ENCODE data around the gene MAST4. TPM values are rescaled to one million over a fixed set of nuclear protein-coding genes. Genes with fewer than 3 reads are reported as not detected.
A peak's percentile ranks its signal among the peaks of the same experiment; 100 is the strongest.

MAST4 gene
- total and polyA plus RNA-seq, 2 of the 8 experiments (the other 6 are each of a cell fraction or from before 2014, with no cell fraction given): 1.5 to 2.6 TPM

DNA sequence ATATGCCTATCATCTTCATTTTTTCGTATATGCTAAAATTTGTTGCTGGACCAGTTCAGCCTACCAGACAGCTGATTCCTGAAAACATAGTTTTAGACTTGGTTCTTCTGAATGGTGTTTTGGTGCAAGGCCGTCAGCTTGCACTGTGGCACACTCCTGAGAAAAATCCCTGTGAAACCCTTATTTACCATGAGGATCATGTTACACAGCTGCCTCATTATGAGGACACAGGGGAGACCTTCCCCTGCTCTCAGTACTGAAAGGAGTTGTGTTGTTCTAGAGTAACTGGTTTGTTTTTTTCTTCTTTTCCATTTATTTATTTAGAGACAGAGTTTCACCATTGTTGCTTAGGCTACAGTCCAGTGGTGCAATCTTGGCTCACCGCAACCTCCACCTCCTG, 37.6 kb downstream of the MAST4 start:
- H3K79me1 ChIP-seq (ENCODE audit: low read depth, low read length): no peaks in the 10 kb centered on the region
- no peak overlapping the region for H3K4me3 ChIP-seq (ENCODE audit: extremely low read depth in 1 of 4, insufficient read depth in 2 of 4, low read depth in 3 of 4, low read length in 4 of 4)
- no peak overlapping the region for H3K14ac ChIP-seq (ENCODE audit: insufficient read length)
- H3K18ac ChIP-seq (ENCODE audit: extremely low read depth, low read length): no peak overlapping the region
- 84% methylated on average over 3 of the region's 3 CpGs; no CpG with 5 or more reads in 1 of the 2 experiments for WGBS, 2 experiments (ENCODE audit: extremely low coverage in 1 of 2, insufficient coverage in 1 of 2, insufficient read length in 1 of 2, insufficient replicate concordance in 2 of 2, low coverage in 1 of 2, low lambda C conversion rate in 2 of 2, missing lambda C conversion rate in 1 of 2)
- H4K8ac ChIP-seq (ENCODE audit: extremely low read depth, insufficient read depth, low read length): no peak overlapping the region
- no peak overlapping the region for H3K27ac ChIP-seq (ENCODE audit: low read depth, low read length)
- no peaks in the 10 kb centered on the region for H3K23me2 ChIP-seq (ENCODE audit: low read depth, low read length)
- H3K4ac ChIP-seq (replicated peaks; ENCODE audit: insufficient read length, low read depth, low read length): no peak overlapping the region
- H2AK5ac ChIP-seq (ENCODE audit: low read depth, low read length): no peak overlapping the region
- POLR2A ChIA-PET (ENCODE audit: partially characterized antibody): interaction anchor here (1.0 kb wide), 1 partner anchor 11 kb away, joined by 3 read pairs; no protein-coding TSS in a partner anchor
- H3K4me1 ChIP-seq (replicated peaks in 1 of 4; ENCODE audit: control insufficient read depth in 3 of 4, insufficient read depth in 4 of 4, low read length in 3 of 4): no peaks in the 10 kb centered on the region; a peak in 1 of 7 replicates
- H4K20me1 ChIP-seq (replicated peaks in 1 of 2; ENCODE audit: control insufficient read depth in 1 of 2, insufficient read depth in 2 of 2, low read length in 2 of 2): no peaks in the 10 kb centered on the region
- peak overlapping the region in 1 of 2 experiments; percentile 11; a peak in 1 of 4 replicates for H3K4me2 ChIP-seq (ENCODE audit: insufficient read depth in 1 of 2, low read depth in 2 of 2, low read length in 2 of 2)
- H3K23ac ChIP-seq (ENCODE audit: insufficient read length): no peak overlapping the region
- H2BK15ac ChIP-seq (ENCODE audit: low read length): no peak overlapping the region
- no peak overlapping the region for H2BK20ac ChIP-seq (ENCODE audit: low read length)
- no peak overlapping the region for H4K5ac ChIP-seq (ENCODE audit: insufficient read length, low read depth, low read length)
- H3K9ac ChIP-seq (replicated peaks in 1 of 4; ENCODE audit: extremely low read depth in 1 of 4, low read depth in 3 of 4, low read length in 3 of 4): no peak overlapping the region
- H2BK120ac ChIP-seq (replicated peaks; ENCODE audit: low read depth, low read length): no peak overlapping the region
- no peak overlapping the region for H4K91ac ChIP-seq (replicated peaks; ENCODE audit: insufficient read length, low read length)
- H3K27me3 ChIP-seq (replicated peaks in 1 of 4; ENCODE audit: control insufficient read depth in 3 of 4, extremely low read depth in 1 of 4, insufficient read depth in 3 of 4, low read length in 3 of 4): no peaks in the 10 kb centered on the region
- no peak overlapping the region for H2BK5ac ChIP-seq (ENCODE audit: low read depth, low read length)
- DNase-seq (ENCODE audit: low read depth in 1 of 2, low spot score in 2 of 2): no peak
- no peaks in the 10 kb centered on the region for H3K36me3 ChIP-seq (ENCODE audit: control insufficient read depth in 2 of 4, insufficient read depth in 4 of 4, low read length in 3 of 4)
- no peak overlapping the region for H3K56ac ChIP-seq (replicated peaks; ENCODE audit: insufficient read length, low read depth, low read length)
- H3K79me2 ChIP-seq (ENCODE audit: control insufficient read depth in 1 of 2, insufficient read depth in 2 of 2, low read length in 2 of 2): no peaks in the 10 kb centered on the region
- FAIRE-seq: no peak
- H2BK12ac ChIP-seq (ENCODE audit: low read depth, low read length): no peak overlapping the region
- CTCF ChIA-PET (ENCODE audit: partially characterized antibody): interaction anchor here (0.7 kb wide), 1 partner anchor 322 kb away, joined by 3 read pairs; no protein-coding TSS in a partner anchor
- H3K9me3 ChIP-seq (ENCODE audit: insufficient read depth in 2 of 2, low read depth in 1 of 2, low read length in 1 of 2): no peaks in the 10 kb centered on the region
- H2AFZ ChIP-seq (ENCODE audit: low read length): no peak overlapping the region
- no peak for TF ChIP-seq BRCA1 (IDR thresholded peaks at IDR 0.05; ENCODE audit: low read depth, low read length)
- no peak for TF ChIP-seq CEBPB (IDR thresholded peaks at IDR 0.05; ENCODE audit: low read depth, low read length)
- TF ChIP-seq CREB1 (IDR thresholded peaks at IDR 0.05): no peak
- TF ChIP-seq SP2 (IDR thresholded peaks at IDR 0.05; ENCODE audit: low read length): no peak
- TF ChIP-seq HDAC2 (IDR thresholded peaks at IDR 0.05; ENCODE audit: borderline replicate concordance in 1 of 2, low read depth in 2 of 2, low read length in 2 of 2): no peak
- TF ChIP-seq GABPA (IDR thresholded peaks at IDR 0.05; ENCODE audit: borderline replicate concordance, insufficient read depth, low read length): no peak
- no peak for TF ChIP-seq SP4 (IDR thresholded peaks at IDR 0.05; ENCODE audit: low read length)
- TF ChIP-seq SUZ12 (IDR thresholded peaks at IDR 0.05; ENCODE audit: low read length): no peak
- no peak for TF ChIP-seq EP300 (IDR thresholded peaks at IDR 0.05; ENCODE audit: borderline replicate concordance in 1 of 2, low read depth in 2 of 2, low read length in 2 of 2)
- TF ChIP-seq EGR1 (IDR thresholded peaks at IDR 0.05; ENCODE audit: borderline replicate concordance, low read depth, low read length): no peak
- TF ChIP-seq, protein P1, sequence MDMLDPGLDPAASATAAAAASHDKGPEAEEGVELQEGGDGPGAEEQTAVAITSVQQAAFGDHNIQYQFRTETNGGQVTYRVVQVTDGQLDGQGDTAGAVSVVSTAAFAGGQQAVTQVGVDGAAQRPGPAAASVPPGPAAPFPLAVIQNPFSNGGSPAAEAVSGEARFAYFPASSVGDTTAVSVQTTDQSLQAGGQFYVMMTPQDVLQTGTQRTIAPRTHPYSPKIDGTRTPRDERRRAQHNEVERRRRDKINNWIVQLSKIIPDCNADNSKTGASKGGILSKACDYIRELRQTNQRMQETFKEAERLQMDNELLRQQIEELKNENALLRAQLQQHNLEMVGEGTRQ (IDR thresholded peaks at IDR 0.05; ENCODE audit: low read length): no peak
- no peak for TF ChIP-seq FOSL1 (IDR thresholded peaks at IDR 0.05; ENCODE audit: insufficient read depth, low read depth, low read length)
- TF ChIP-seq YY1 (IDR thresholded peaks at IDR 0.05; ENCODE audit: low read depth, low read length): no peak
- TF ChIP-seq SRF (IDR thresholded peaks at IDR 0.05; ENCODE audit: low read depth, low read length): no peak

Data from H1 (cell line).